HepG2 (cell line): ENCODE measurements around the gene ASIC3. TPM values are rescaled to one million over a fixed set of nuclear protein-coding genes. Genes with fewer than 3 reads are reported as not detected.
A peak's percentile ranks its signal among the peaks of the same experiment; 100 is the strongest.

Source experiments
- ATAC-seq: fragments of 200-7000 bp; cut with Tn5 transposase; 3 replicates; pipeline ENCODE4 v1.9.1; 2020; ENCODE audit warnings: mild to moderate bottlenecking, moderate library complexity
- BruUV-seq: library from RNA; stranded (reverse); fragments of 400-500 nt; replicated peaks from 2 replicates; lab custom pipeline; 2021; lab: Mats Ljungman, UMichigan
- CTCF ChIA-PET: fragments of 300-600 bp; formaldehyde crosslinking; extraction: SDS; loops from one replicate; lab custom pipeline; 2021; ENCODE audit warnings: low total read pairs, inconsistent platforms, low intra/inter-chr PET ratio; lab: Yijun Ruan, JAX
- POLR2A ChIA-PET: fragments of 350-600 bp; sonication (Branson Sonifier 250); formaldehyde crosslinking; loops from one replicate; lab custom pipeline; 2020; ENCODE audit warnings: antibody characterized with exemption, inconsistent platforms; lab: Yijun Ruan, JAX
- DNase-seq: peaks from one replicate; pipeline ENCODE4 v3.0.0-alpha.2; 2015; ENCODE audit warnings: low spot score
- FAIRE-seq: peaks from 3 replicates; lab custom pipeline; 2011; peaks lifted over from hg19 to GRCh38; lab: Jason Lieb, UNC
- H2AFZ ChIP-seq: one replicate; pipeline ENCODE4 v1.6.1; 2011; ENCODE audit warnings: low read length, inconsistent platforms
- H3K27ac ChIP-seq: fragments of 300-600 bp; 3 replicates; pipeline ENCODE4 v1.8.0; 2011; ENCODE audit warnings: mixed run types, mild to moderate bottlenecking, mixed read lengths, low read length, inconsistent platforms; ENCODE audit not compliant: insufficient read depth; ENCODE audit errors: extremely low read length
- H3K27me3 ChIP-seq, 2 experiments: fragments of 200-600 bp in 1 of 2; 2 replicates in 1 of 2; 3 replicates in 1 of 2; pipeline versions ENCODE4 v1.6.0 to v1.8.0; 2011; ENCODE audit warnings: low read length in 2 of 2, mild to moderate bottlenecking in 2 of 2, moderate library complexity in 2 of 2, inconsistent platforms in 1 of 2; ENCODE audit not compliant: insufficient read depth in 2 of 2, control insufficient read depth in 1 of 2
- H3K36me3 ChIP-seq, 2 experiments: fragments of 200-600 bp in 1 of 2; replicated peaks in 1 of 2; 2 replicates in 1 of 2; 3 replicates in 1 of 2; pipeline versions ENCODE4 v1.5.1 to v1.8.0; 2011; ENCODE audit warnings: low read length in 2 of 2, inconsistent platforms in 1 of 2; ENCODE audit not compliant: insufficient read depth in 2 of 2, control insufficient read depth in 1 of 2
- H3K4me1 ChIP-seq: 2 replicates; pipeline ENCODE4 v1.5.1; 2012; ENCODE audit warnings: low read length, inconsistent platforms; ENCODE audit not compliant: insufficient read depth
- H3K4me2 ChIP-seq: 2 replicates; pipeline ENCODE4 v1.6.0; 2011; ENCODE audit warnings: low read depth, low read length, inconsistent platforms
- H3K4me3 ChIP-seq, 3 experiments: fragments of 200-600 bp in 1 of 3; sonication (generic), shearing (Covaris generic) in 1 of 3; replicated peaks in 1 of 3; 2 replicates each; pipeline ENCODE4 v1.5.1; 2011 to 2016; ENCODE audit warnings: low read length in 3 of 3, inconsistent platforms in 2 of 3, low read depth in 2 of 3, mild to moderate bottlenecking in 2 of 3, control low read depth in 1 of 3, mixed read lengths in 1 of 3; ENCODE audit not compliant: insufficient read depth in 1 of 3
- H3K79me2 ChIP-seq: one replicate; pipeline ENCODE4 v1.6.1; 2011; ENCODE audit warnings: low read length, inconsistent platforms; ENCODE audit not compliant: insufficient read depth
- H3K9ac ChIP-seq: 2 replicates; pipeline ENCODE4 v1.6.0; 2011; ENCODE audit warnings: mild to moderate bottlenecking, low read depth, low read length, inconsistent platforms; ENCODE audit not compliant: insufficient read depth
- H3K9me3 ChIP-seq: 2 replicates; pipeline ENCODE4 v1.5.1; 2012; ENCODE audit warnings: mild to moderate bottlenecking, low read length
- H4K20me1 ChIP-seq: 2 replicates; pipeline ENCODE4 v1.6.0; 2011; ENCODE audit warnings: inconsistent platforms, mild to moderate bottlenecking, low read length, moderate library complexity; ENCODE audit not compliant: insufficient read depth
- CHCHD3 ChIP-seq: sonication (generic); formaldehyde crosslinking; IDR thresholded peaks from 2 replicates; pipeline ENCODE4 v1.8.0; 2022; ENCODE audit warnings: mild to moderate bottlenecking, missing genetic modification reagents, moderate library complexity
- ZNF768 ChIP-seq: sonication (generic); formaldehyde crosslinking; IDR thresholded peaks from 2 replicates; pipeline ENCODE4 v1.4.0; 2020; ENCODE audit warnings: missing genetic modification reagents
- WGBS: methylation state at CpG from one replicate; pipeline ENCODE4 v1.1.6; 2017; ENCODE audit warnings: low lambda C conversion rate; 5-methylcytosine and 5-hydroxymethylcytosine counted together
- in situ Hi-C: cut with HindIII; loops from 2 replicates; pipeline ENCODE4 v1.10.0; 2017; ENCODE audit warnings: low pct_unique_long_range_greater_than_20kb; ENCODE audit not compliant: extremely low pct_ligation_motif_present
- intact Hi-C: fragments of 100-400 bp; cut with micrococcal nuclease; formaldehyde crosslinking; loops from one replicate; pipeline ENCODE4 v1.10.0; 2022; ENCODE audit not compliant: unreplicated experiment
- polyA plus RNA-seq, 8 experiments: library from polyadenylated mRNA; depleted of rRNA in 3 of 8; stranded (reverse) in 7 of 8; unstranded in 1 of 8; fragments of >200 nt; fragmentation: Illumina TruSeq in 4 of 8; extraction: Trizol in 4 of 8; gene quantifications; 2 replicates each; pipeline versions ENCODE4 v1.2.1 to v1.2.3, GENCODE V29; 2011 to 2016; ENCODE audit warnings: low read depth in 4 of 8, missing spikeins in 1 of 8, mixed read lengths in 1 of 8; ENCODE audit not compliant: insufficient read depth in 1 of 8
- total RNA-seq, 5 experiments: library from RNA; depleted of rRNA; stranded (reverse); fragments of >200 nt; fragmentation: Illumina TruSeq; extraction: Trizol; gene quantifications; 2 replicates each; pipeline ENCODE4 v1.2.3, GENCODE V29; 2016; ENCODE audit warnings: low read depth in 1 of 5
- TF ChIP-seq, protein P1 (sequence below): sonication (generic); formaldehyde crosslinking; IDR thresholded peaks from 2 replicates; pipeline ENCODE4 v1.4.0; 2020; ENCODE audit warnings: missing genetic modification reagents, borderline replicate concordance

Gene ASIC3
- total and polyA plus RNA-seq, 2 of the 13 experiments (the other 11 are each of a cell fraction or from before 2014, with no cell fraction given) = 0.51 TPM; not detected in 1

DNA sequence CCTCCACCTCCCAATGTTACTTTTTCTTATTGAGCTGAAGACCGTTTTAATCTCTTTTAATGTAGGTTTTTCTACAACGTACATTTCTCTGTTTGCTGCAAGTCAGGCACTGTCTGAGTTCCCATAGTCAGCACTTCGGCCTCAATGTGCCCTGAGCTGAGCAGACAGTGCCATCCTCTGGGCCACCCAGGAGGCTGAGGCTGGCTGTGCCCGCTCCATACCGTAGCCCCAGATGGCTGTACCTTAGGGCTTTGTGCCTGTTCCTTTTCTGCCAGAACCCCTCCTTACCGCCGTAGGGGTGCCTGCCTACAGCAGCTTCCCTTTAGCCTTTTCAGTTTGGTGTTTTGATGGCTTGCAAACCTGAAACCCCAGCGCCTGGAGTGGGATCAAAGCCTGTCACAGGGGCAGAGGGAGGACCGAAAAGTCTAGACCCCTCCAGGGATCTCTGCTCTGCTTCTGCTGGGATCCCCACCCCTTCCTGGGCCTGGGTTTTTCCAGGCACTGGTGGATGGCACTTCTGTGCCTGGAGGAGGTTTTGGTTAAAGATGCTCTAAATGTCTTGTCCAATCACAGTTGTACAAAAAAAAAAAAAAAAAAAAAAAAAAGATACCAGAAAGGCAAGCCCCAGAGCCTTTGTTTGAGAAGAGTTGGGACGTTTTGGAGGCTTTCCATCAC, 46.9 kb downstream of the ASIC3 start (continued):
- TF ChIP-seq, protein P1, sequence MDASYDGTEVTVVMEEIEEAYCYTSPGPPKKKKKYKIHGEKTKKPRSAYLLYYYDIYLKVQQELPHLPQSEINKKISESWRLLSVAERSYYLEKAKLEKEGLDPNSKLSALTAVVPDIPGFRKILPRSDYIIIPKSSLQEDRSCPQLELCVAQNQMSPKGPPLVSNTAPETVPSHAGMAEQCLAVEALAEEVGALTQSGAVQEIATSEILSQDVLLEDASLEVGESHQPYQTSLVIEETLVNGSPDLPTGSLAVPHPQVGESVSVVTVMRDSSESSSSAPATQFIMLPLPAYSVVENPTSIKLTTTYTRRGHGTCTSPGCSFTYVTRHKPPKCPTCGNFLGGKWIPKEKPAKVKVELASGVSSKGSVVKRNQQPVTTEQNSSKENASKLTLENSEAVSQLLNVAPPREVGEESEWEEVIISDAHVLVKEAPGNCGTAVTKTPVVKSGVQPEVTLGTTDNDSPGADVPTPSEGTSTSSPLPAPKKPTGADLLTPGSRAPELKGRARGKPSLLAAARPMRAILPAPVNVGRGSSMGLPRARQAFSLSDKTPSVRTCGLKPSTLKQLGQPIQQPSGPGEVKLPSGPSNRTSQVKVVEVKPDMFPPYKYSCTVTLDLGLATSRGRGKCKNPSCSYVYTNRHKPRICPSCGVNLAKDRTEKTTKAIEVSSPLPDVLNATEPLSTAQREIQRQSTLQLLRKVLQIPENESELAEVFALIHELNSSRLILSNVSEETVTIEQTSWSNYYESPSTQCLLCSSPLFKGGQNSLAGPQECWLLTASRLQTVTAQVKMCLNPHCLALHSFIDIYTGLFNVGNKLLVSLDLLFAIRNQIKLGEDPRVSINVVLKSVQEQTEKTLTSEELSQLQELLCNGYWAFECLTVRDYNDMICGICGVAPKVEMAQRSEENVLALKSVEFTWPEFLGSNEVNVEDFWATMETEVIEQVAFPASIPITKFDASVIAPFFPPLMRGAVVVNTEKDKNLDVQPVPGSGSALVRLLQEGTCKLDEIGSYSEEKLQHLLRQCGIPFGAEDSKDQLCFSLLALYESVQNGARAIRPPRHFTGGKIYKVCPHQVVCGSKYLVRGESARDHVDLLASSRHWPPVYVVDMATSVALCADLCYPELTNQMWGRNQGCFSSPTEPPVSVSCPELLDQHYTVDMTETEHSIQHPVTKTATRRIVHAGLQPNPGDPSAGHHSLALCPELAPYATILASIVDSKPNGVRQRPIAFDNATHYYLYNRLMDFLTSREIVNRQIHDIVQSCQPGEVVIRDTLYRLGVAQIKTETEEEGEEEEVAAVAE (CRISPR knock-in tag) = no peak
- TF ChIP-seq, all 625 proteins: peak for 0

DNA sequence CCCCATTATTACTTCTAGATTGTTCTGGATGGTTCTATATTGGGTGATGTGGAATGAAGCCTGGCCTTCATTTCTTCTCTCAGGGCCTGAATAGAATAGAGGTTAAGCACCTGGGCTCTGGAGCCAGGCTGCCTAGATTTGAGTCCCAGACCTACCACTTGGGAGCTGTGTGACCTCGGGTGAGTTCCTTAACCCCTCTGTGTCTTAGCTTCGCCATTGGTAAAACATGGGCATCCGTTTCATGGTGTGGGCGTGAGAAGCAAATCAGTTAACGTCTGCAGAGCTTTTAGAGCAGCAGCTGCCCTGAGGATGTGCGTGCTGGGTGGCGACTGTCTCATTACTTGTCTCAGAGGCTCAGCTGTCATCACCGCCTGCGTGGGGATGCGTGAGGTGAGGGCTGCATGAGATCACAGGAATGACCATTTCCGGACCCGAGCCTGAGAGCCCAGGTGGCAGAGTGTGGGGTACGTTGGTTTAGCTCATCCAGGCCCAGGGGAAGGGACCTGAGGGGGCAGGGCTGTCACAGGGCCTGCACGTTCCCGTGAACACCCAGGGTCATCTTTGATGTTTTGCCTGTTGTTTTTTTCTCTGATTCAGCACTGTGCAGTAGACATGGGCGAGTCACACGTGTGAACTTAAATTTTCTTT, 47.6 kb downstream of the ASIC3 start:
- CTCF ChIA-PET = no interaction called here
- peaks cover 66% of the 10 kb centered on the region for H4K20me1 ChIP-seq

More for the DNA sequence above, 47.6 kb downstream of the ASIC3 start:
- H3K79me2 ChIP-seq = peaks cover 84% of the 10 kb centered on the region
- no peak overlapping the region for H3K4me2 ChIP-seq
- no TSS peak for BruUV-seq
- POLR2A ChIA-PET = no interaction called here
- no peaks in the 10 kb centered on the region for H3K27me3 ChIP-seq
- peak; percentile 85 for TF ChIP-seq ZNF768 (CRISPR knock-in tag)
- TF ChIP-seq CHCHD3 = no peak
- intact Hi-C loops (no loop called here), in situ Hi-C loops (no loop called here)
- no peak overlapping the region for H3K4me3 ChIP-seq
- H3K4me1 ChIP-seq = peaks cover 8% of the 10 kb centered on the region
- H3K9ac ChIP-seq = no peak overlapping the region
- 93% methylated on average over 17 of the region's 17 CpGs for WGBS
- FAIRE-seq (no peak), DNase-seq (no peak), ATAC-seq (no peak)
- H3K9me3 ChIP-seq = no peaks in the 10 kb centered on the region
- H2AFZ ChIP-seq = no peak overlapping the region
- H3K36me3 ChIP-seq = peaks cover 7 to 35% of the 10 kb centered on the region in 2 experiments; a peak in 4 of 5 replicates
- no peak overlapping the region for H3K27ac ChIP-seq
